ENCODE results near the gene PCCA.

DNA sequence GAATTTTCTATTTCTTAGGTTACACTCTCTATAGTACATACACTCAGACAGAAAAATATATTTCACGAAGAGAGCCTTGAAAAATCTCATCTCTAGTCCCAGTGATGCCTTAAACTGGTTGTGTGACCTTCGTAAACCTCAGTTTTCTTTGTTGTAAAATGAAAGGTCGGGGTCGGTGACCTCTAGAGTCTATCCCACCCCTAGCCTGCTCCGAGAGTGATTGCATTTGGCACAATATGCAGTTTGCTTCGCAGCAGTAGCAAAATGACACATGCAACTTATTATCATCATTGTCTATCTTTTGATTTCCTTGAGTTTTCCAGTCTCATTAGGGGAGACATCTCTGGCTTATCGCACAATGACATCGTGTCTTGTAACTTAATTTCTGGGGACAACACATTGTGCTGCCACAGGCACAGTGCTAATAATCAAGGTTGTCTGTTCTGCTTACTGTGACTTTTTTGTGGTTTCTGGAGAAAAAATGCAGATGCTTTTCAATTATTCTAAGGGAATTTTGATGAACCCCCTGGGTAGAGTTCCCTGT is 384.7 kb downstream of the PCCA start:
- TF ChIP-seq POLR2A (IDR thresholded peaks at IDR 0.05; ENCODE audit: low read depth, low read length) = no peak
- no peak for TF ChIP-seq POLR2AphosphoS5 (IDR thresholded peaks at IDR 0.05; ENCODE audit: low read depth, low read length)

Measured in GM12892 (cell line).